NCI-H1417 treated with DMSO at 0.1 percent for 48 hours (cell line): ENCODE data around the gene C4orf51.

Experiments
- DNase-seq: peaks from one replicate; lab custom pipeline; 2025; lab: John Stamatoyannopoulos, UW

C4orf51 gene

DNA sequence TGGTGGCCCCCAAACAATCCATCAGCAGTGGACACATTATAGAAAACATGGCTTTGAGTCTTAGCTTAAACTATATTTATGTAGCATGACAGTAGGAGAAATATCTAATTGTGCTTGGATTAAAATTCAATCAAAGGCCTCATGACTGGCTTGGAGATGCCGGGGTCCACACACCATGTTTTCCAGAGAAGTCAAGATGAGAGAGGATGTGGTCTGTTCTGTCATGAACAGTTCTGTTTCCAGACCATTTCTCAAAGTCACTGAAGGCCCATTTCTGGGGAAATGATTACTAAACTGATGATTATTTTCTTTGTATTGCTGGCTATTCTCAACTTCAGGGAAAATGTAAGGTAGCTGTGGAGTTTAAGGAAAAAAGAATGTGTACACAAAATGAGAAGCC is 76.3 kb downstream of the C4orf51 start:
- no peak for DNase-seq

DNA sequence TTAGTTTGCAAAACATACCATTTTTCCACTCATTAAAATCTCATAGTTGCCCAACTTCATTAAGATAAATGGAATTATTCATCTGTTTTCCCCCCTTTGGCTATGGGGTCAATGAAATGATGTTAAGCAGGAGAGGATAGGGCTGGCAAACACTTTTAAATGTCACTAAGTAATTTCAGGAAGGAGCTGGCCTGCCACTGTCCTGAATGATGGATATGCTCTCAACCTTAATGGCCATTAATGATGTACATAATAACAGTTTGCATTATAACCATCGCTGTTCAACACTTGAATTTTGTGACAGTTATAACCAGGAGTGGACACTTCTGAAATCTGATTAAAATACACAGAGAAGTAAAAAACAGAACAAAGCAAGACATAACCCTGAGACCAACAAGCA is 77.2 kb downstream of the C4orf51 start:
- peak; percentile 73 for DNase-seq

DNA sequence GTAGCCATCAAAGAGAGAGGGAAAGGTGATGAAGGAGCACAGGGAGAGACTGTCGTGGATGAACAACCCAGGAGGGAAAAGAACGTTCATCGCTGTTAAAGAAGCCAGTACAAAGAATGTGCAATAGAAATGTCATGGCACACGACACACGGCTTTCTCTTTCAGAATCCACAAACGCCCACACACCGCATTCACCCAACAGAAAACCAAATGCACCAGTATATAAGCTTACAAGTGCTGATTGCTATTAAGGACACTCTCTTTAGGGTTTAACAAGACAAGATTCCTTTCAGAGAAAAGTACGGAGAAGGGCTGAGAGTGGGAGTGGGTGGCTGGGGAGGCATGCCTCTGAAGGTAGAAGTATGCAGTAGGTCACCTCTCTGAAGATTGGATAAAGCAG is 80.2 kb downstream of the C4orf51 start:
- DNase-seq, result no peak

DNA sequence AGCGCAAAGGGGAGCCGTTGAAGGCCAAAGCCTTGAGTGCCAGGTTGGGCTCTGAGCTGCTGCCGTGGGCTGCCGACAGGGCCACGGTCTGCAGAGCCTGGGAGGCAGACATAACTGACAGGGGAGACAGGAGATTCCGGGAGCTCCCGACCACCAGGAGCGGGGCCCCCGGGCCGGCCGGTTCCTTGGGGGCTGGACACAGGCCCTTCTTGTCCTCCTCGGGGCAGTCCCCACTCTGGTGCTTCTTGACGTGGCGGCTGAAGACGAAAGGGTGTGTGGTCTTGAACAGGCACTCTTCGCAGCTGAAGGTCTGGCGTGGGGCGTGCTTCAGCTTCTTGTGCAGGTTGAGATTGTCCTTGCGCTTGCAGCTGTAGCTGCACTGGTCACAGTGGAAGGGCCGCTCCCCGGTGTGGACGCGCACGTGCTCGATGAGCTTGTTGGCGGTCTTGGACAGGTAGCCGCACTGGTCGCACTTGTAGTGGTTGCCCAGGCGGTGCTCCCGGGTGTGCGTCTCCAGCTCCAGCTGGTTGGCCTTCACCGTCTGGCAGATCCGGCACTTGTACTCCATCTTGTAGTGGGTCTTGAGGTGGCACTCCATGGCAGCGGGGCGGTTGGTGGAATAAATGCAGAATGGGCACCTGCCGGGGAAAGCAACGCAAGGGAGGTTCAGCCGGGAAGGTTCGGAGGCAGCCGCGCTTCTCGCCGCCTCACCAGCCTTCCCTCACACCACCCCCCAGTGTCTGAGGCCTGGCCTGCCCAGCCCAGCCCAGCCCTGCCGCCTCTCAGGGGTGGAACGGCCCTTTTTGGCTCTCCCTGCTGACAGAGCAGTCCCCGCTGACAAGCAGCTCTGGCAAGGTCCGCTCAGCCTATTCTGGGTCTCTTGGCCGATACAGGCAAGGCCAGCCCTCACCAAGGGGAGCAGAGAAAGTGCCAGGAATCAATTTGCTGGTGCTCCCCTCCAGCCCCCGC is 81.3 kb downstream of the C4orf51 start:
- DNase-seq, result no peak

DNA sequence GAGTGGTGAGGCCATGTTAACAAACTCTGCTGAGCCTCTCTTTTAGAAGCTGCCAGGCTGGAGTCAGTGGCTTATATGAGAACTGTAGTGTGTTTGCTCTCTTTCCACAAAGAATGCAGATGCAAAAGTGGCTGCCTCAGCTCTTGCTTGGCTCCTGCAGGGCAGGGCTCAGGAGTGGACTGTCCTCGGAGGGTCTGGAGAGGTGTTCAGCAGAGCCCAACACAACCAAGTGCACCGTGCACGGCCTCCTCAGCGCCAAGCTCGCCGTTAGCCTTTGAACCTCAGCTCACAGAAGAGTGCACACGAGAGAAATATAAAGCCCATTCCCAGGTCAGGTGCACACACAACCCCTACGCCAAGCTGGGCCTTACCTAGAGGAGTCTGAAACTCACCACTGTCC is 82.8 kb downstream of the C4orf51 start:
- DNase-seq, result no peak

DNA sequence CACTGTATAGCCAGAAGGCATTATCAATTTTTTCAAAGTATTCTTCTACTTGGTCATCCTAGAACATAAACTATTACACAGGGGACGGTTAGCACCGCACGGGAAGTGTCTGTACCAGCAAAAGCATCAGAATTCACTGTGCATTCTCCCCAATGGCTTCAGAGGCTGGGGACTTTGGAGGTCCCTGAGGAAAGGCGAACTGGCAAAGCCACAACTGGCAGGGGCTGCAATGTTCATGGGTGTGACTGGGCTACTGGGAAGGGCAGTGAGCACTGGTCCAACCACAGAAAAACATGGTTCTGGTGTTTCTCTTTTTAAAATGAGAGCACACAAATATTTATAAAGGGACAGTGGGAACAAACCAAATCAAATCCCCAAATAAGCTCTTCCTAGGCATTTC is 83.5 kb downstream of the C4orf51 start:
- DNase-seq, result no peak

DNA sequence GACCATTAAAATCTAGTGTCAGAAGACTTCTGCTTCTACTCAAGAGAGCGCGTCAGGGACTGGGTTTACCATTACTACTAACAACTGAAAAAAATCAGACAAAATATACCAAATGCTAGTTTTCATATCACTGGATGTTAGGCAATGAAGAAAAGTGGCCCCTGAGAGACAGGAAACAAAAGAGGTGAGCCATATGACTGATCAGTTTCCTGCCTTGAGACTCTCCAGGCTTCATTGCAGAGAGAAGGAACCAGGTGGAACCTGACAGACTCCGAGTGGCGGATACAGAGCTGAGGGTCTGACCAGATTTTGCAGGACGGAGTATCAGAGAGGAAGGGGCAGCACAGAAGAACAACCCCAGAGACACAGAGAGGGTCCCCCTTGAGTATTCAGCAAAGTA is 86.3 kb downstream of the C4orf51 start:
- DNase-seq, result no peak

DNA sequence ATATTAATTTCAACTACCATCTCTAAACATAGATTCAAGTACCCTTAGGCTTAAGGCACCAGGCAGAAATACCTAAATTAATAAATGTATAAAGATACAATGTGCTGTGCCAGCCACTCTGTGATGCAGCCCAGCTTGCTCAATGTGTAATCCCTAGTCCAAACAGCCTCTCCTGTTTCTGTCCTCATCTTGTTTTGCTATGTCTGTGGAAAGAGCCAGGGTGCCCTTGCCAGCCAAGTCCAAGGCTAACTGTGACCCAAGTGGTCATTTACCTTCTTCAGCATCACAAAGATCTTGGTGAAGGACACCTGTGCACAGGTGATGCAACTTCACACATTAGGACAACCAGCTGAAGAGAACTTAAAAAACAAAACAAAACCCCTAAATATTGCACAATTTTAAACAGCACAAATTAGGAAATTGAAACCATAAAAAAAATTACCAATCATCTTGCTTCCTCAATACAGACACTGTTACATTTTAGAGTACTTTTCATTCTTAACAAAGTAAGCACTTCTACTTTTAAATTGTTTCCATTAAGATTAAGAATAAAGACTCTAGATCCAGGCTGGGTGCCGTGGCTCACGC is 89.6 kb downstream of the C4orf51 start:
- DNase-seq, result no peak

DNA sequence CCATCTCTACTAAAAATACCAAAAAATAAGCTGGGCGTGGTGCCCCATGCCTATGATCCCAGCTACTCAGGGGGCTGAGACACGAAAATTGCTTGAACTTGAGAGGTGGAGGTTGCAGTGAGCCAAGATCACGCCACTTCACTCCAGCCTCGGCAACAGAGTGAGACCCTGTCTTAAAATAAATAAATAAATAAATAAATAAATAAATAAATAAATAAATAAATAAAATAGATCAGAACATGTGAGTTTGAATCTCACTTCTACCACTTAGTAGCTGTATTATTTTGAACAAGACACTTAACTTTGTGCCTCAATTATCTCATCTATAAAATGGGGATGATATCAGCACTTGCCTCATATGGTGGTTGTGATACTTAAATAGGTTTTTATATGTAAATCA is 90.2 kb downstream of the C4orf51 start:
- no peak for DNase-seq

DNA sequence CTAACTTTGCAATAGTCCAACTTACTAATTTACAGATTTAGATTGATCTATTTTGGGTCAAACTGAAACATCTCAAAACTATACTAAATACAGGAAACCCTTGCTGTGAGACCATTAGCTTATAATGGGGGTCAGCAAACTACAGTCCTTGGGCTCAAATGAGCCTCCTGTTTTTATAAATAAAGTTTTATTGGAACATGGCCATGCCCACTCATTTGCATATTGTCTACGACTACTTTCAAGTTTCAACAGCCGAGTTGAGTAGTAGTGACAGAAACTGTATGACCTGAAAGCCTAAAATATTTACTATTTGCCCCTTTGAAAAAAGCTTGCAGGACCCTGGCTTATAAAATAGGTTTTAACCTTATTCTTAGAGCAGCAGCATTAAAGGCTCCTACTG is 92.4 kb downstream of the C4orf51 start:
- no peak for DNase-seq

DNA sequence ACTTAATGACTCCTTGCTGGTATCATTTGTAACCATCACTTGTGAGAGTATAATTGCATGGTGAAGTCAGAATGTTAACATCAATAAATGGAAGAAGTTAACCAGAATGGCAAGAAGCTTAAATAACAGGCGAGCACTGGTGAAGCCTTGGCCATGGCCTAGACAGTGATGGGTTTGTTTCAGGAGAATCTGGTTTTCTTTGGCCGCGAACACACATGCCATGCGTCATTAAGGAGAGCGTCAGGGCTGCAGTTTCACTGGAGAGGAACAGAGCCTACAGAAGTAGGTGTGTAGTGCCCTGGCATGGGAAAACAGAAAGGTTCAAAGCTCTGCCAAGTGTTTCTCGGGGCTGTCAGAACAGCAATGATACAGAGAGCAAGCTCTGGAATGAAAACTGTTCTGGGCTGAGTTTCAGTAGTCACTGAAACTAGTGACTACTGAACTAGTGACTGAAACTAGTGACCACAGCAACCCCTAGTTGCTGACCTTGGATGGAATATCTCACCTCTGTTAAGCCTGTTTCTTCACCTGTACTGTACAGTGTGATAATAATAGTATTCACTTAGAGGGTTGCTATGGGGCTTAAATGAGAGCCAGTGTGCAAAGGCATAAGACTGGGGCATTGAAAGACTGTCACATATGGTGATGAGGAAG is 93.8 kb downstream of the C4orf51 start:
- DNase-seq, result no peak

DNA sequence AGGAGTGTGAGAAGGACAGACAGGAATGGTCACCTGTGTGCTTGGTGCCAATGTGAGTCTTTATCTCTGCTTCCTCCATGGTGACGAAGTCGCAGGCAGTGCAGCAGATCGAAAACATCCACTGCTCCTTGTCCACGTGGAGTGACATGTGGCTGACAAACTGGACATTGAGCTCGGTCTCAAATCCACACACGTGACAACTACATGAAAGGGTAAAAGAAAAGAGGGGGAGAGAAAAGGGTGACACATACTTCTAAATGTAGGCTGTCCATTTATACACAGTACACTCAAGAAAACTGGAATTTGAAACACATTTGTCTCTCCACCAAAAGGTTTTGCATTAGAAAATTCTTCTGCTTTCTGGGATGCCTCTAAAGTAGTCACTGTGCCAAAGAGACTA is 94.5 kb downstream of the C4orf51 start:
- DNase-seq, result no peak

DNA sequence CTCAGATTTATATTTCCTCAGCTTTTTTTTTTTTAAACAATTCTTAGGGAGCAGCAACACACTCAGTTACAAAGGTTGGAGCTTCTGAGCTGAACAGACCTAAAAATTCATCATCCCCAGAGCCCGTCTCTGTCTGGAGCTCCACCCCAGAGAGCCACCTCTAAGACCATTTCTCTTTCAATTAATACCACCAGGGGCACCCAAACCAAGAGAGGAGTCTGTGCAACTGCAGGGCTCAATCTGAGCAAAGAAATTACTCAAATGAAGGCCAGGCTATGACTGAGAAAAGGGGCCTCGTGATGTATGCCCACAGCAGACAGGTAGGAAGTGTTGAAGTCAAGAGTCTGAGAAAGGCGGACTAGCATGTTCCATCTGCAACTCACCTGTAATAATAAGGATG is 95.5 kb downstream of the C4orf51 start:
- no peak for DNase-seq

DNA sequence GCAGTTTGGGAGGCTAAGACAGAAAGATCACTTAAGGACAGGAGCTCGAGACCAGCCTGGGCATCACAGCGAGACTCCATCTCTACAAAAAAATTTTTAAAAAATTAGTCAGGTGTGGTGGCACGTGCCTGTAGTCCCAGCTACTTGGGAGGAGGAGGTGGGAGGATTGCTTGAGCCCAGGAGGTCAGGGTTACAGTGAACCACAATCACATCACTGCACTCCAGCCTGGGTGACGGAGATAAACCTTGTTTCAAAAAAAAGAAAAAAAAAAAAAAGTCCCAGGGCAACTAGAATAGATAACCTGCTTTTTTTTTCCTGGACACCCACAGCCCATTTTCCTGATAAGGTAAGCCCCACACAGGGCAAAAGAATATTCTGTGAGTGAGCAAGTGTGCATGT is 96.3 kb downstream of the C4orf51 start:
- DNase-seq, result no peak

DNA sequence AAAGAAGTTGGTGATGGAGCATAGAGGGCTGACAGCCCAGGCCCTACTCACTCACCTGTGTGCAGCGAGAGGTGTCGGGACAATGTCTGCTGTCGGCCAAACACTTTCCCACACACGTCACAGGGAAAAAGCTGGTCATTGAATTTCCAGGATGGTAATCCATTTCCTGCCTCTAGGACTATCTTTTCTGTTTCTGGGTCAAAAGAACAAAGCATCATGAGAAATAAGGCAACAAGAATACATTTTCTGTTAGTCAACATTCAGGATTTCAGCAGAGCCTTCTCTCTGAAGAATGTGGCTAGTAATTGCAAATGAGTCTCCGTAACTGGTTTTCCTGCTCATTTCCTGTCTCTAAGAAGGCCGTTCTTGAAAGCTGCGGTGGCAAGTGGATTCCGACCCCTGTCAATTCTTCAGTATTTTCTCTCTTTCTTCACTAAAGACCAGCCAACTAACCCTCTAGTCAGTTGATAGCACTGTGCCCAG is 99.4 kb downstream of the C4orf51 start:
- no peak for DNase-seq

DNA sequence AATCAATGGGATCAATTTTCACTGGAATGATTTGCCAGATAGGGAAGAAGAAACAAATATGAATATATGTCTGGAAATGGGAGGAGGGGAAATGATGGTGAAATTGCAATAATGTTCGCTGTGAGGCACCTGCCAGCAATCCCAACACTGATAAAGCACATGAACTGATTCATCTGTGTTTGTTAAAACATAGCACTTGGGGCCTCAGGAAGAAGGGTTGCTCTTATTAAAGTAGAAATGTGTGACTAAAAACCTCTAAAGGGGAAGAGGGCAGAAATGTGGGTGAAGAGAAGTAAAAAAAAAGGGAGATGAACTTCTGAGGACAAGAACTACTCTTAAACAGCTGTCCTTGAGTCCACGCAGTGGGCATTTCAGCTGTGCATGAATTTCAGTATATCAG is 101.4 kb downstream of the C4orf51 start:
- no peak for DNase-seq
